Glutamatergic neuron (in vitro differentiated cells): ENCODE data around the gene HLA-DQB1. TPM values are rescaled to one million over a fixed set of nuclear protein-coding genes. Genes with fewer than 3 reads are reported as not detected.
"Not testable (repeated sequence)": the region's sequence is repeated elsewhere in the genome, so short reads cannot be mapped to it uniquely, and the experiment has no call there.

Experiments
- DNase-seq: peaks from one replicate; pipeline ENCODE4 v3.0.0; 2022
- H3K27ac Mint-ChIP-seq: one replicate; pipeline ENCODE4 v1.8.0; 2020; ENCODE audit warnings: mild to moderate bottlenecking, mixed read lengths, inconsistent platforms; ENCODE audit not compliant: unreplicated experiment
- H3K27me3 Mint-ChIP-seq: one replicate; pipeline ENCODE4 v1.8.0; 2020; ENCODE audit warnings: mild to moderate bottlenecking, moderate library complexity, mixed read lengths, inconsistent platforms; ENCODE audit not compliant: unreplicated experiment
- H3K36me3 Mint-ChIP-seq: one replicate; pipeline ENCODE4 v1.8.0; 2020; ENCODE audit warnings: mild to moderate bottlenecking, mixed read lengths, inconsistent platforms; ENCODE audit not compliant: unreplicated experiment
- H3K4me1 Mint-ChIP-seq: one replicate; pipeline ENCODE4 v1.8.0; 2020; ENCODE audit warnings: mild to moderate bottlenecking, low read depth, mixed read lengths, inconsistent platforms; ENCODE audit not compliant: unreplicated experiment
- H3K4me3 Mint-ChIP-seq: one replicate; pipeline ENCODE4 v1.8.0; 2020; ENCODE audit warnings: mild to moderate bottlenecking, mixed read lengths, inconsistent platforms; ENCODE audit not compliant: unreplicated experiment
- H3K9me3 Mint-ChIP-seq: one replicate; pipeline ENCODE4 v1.8.0; 2020; ENCODE audit warnings: mild to moderate bottlenecking, moderate library complexity, mixed read lengths, inconsistent platforms; ENCODE audit not compliant: unreplicated experiment
- CTCF ChIP-seq: fragments of 200-600 bp; sonication (generic); IDR thresholded peaks from one replicate; pipeline ENCODE4 v1.5.0; 2021; ENCODE audit not compliant: partially characterized antibody, unreplicated experiment
- total RNA-seq: library from RNA; stranded (reverse); fragmentation: NEBNext Ultra II Directional; extraction: Animal tissue kit (Norgen Biotek cat#: 25700); gene quantifications from one replicate; pipeline ENCODE4 v1.2.1, GENCODE V29; 2021; ENCODE audit not compliant: unreplicated experiment

HLA-DQB1 gene
- total RNA-seq, 1 donor from 2014 or later = not detected

- H3K36me3 Mint-ChIP-seq = no peaks in the 10 kb centered on the region
- no peaks in the 10 kb centered on the region for H3K9me3 Mint-ChIP-seq
- no peak for TF ChIP-seq CTCF
- peaks cover 6% of the 10 kb centered on the region for H3K4me1 Mint-ChIP-seq
- peaks cover under 1% of the 10 kb centered on the region for H3K27me3 Mint-ChIP-seq
- no peak for DNase-seq
- no peak overlapping the region for H3K4me3 Mint-ChIP-seq
- H3K27ac Mint-ChIP-seq = no peak overlapping the region
These were observed 8.1 kb downstream of the HLA-DQB1 start for GRCh38 chr6:32658268-32658897.

- DNase-seq, H3K9me3 Mint-ChIP-seq, H3K27ac Mint-ChIP-seq, H3K36me3 Mint-ChIP-seq, H3K27me3 Mint-ChIP-seq, H3K4me1 Mint-ChIP-seq, H3K4me3 Mint-ChIP-seq: not testable (repeated sequence)
These were observed 8.6 kb downstream of the HLA-DQB1 start for GRCh38 chr6:32657819-32658218.

GRCh38 chr6:32657329-32657728 is 9.1 kb downstream of the HLA-DQB1 start:
- H3K36me3 Mint-ChIP-seq, H3K27me3 Mint-ChIP-seq, H3K4me1 Mint-ChIP-seq, H3K4me3 Mint-ChIP-seq, H3K9me3 Mint-ChIP-seq, H3K27ac Mint-ChIP-seq, DNase-seq: not testable (repeated sequence)

GRCh38 chr6:32655203-32655710 is 11.2 kb downstream of the HLA-DQB1 start:
- TF ChIP-seq CTCF = no peak
- no peaks in the 10 kb centered on the region for H3K9me3 Mint-ChIP-seq
- H3K36me3 Mint-ChIP-seq = no peaks in the 10 kb centered on the region
- H3K27me3 Mint-ChIP-seq = no peaks in the 10 kb centered on the region
- H3K4me3 Mint-ChIP-seq = no peak overlapping the region
- no peak overlapping the region for H3K27ac Mint-ChIP-seq
- peaks cover 6% of the 10 kb centered on the region for H3K4me1 Mint-ChIP-seq
- DNase-seq = no peak

- no peak overlapping the region for H3K4me3 Mint-ChIP-seq
- no peaks in the 10 kb centered on the region for H3K4me1 Mint-ChIP-seq
- H3K27ac Mint-ChIP-seq = no peak overlapping the region
- H3K27me3 Mint-ChIP-seq = no peaks in the 10 kb centered on the region
- TF ChIP-seq CTCF = no peak
- no peaks in the 10 kb centered on the region for H3K9me3 Mint-ChIP-seq
- H3K36me3 Mint-ChIP-seq = no peaks in the 10 kb centered on the region
- no peak for DNase-seq
These were observed 21.3 kb downstream of the HLA-DQB1 start for GRCh38 chr6:32645047-32645703.

GRCh38 chr6:32643904-32644303 is 22.6 kb downstream of the HLA-DQB1 start:
- Mint-ChIP-seq H3K4me1 (no peaks in the 10 kb centered on the region), H3K27ac (no peak overlapping the region), H3K4me3 (no peak overlapping the region), H3K27me3 (no peaks in the 10 kb centered on the region), H3K36me3 (no peaks in the 10 kb centered on the region), H3K9me3 (no peaks in the 10 kb centered on the region)
- no peak for TF ChIP-seq CTCF
- DNase-seq = no peak
